K562 (cell line): ENCODE measurements around the gene REC8. TPM values are rescaled to one million over a fixed set of nuclear protein-coding genes. Genes with fewer than 3 reads are reported as not detected.

Source experiments
- CBFB ChIP-seq: sonication (generic); formaldehyde crosslinking; IDR thresholded peaks from 2 replicates; pipeline ENCODE4 v1.4.0; 2020; ENCODE audit warnings: mild to moderate bottlenecking, missing genetic modification reagents
- CBX2 ChIP-seq: fragments of 200-600 bp; sonication (generic); IDR thresholded peaks from one replicate; pipeline ENCODE4 v1.6.1; 2012; ENCODE audit warnings: mild to moderate bottlenecking, low read length, inconsistent platforms; ENCODE audit not compliant: insufficient read depth, poor library complexity, severe bottlenecking
- CHD1 ChIP-seq: fragments of 200-600 bp; sonication (generic); IDR thresholded peaks from one replicate; pipeline ENCODE4 v1.6.1; 2012; ENCODE audit warnings: mild to moderate bottlenecking, moderate library complexity, low read length, inconsistent platforms
- FOXA3 ChIP-seq, 2 experiments: fragments of 450-650 bp in 1 of 2; sonication (generic) in 1 of 2; formaldehyde crosslinking; IDR thresholded peaks in 1 of 2; conservative IDR thresholded peaks in 1 of 2; 2 replicates each; pipeline versions ENCODE4 v1.4.0 to v1.8.0; 2020 to 2022; ENCODE audit warnings: mild to moderate bottlenecking in 2 of 2, missing genetic modification reagents in 1 of 2
- KDM4B ChIP-seq, 2 experiments: fragments of 450-650 bp in 1 of 2; sonication (generic) in 1 of 2; IDR thresholded peaks; 2 replicates each; pipeline ENCODE4 v1.6.1; 2016 to 2017; ENCODE audit warnings: borderline replicate concordance in 2 of 2, antibody characterized with exemption in 1 of 2, low read depth in 1 of 2, mild to moderate bottlenecking in 1 of 2
- MITF ChIP-seq: IDR thresholded peaks from 2 replicates; pipeline ENCODE4 v1.6.1; 2014; ENCODE audit warnings: antibody characterized with exemption
- MYC ChIP-seq, 2 experiments: fragments of 250-450 bp in 1 of 2; sonication (Bioruptor Pico) in 1 of 2; IDR thresholded peaks; 2 replicates each; pipeline versions ENCODE4 v1.5.1 to v1.6.1; 2012 to 2021; ENCODE audit warnings: low read depth in 2 of 2, borderline replicate concordance in 1 of 2, improper control_type of control experiment in 1 of 2, low read length in 1 of 2, mild to moderate bottlenecking in 1 of 2, moderate library complexity in 1 of 2
- PBX2 ChIP-seq, 2 experiments: IDR thresholded peaks in 1 of 2; conservative IDR thresholded peaks in 1 of 2; 2 replicates each; pipeline ENCODE4 v1.6.1; 2016; ENCODE audit warnings: low read depth in 2 of 2, mild to moderate bottlenecking in 1 of 2, missing compliant biosample characterization in 1 of 2, missing genetic modification characterization in 1 of 2, moderate library complexity in 1 of 2
- POU5F1 ChIP-seq: fragments of 150-350 bp; IDR thresholded peaks from 2 replicates; pipeline ENCODE4 v1.6.1; 2014; ENCODE audit warnings: borderline replicate concordance, low read length, low read depth, mild to moderate bottlenecking; ENCODE audit not compliant: partially characterized antibody
- RBM17 ChIP-seq: fragments of 200-400 bp; formaldehyde crosslinking; IDR thresholded peaks from 2 replicates; pipeline ENCODE4 v1.6.1; 2017; ENCODE audit warnings: low read depth, mild to moderate bottlenecking, low read length, borderline replicate concordance
- SRSF9 ChIP-seq: fragments of 200-400 bp; formaldehyde crosslinking; IDR thresholded peaks from 2 replicates; pipeline ENCODE4 v1.6.1; 2017; ENCODE audit warnings: low read depth, low read length, borderline replicate concordance
- ZBTB1 ChIP-seq: sonication (generic); formaldehyde crosslinking; IDR thresholded peaks from 2 replicates; pipeline ENCODE4 v1.8.1; 2023; ENCODE audit warnings: missing genetic modification reagents, low read depth, mild to moderate bottlenecking, borderline replicate concordance
- polyA plus RNA-seq, 8 experiments: library from polyadenylated mRNA; depleted of rRNA in 4 of 8; stranded (reverse) in 5 of 8; unstranded in 3 of 8; fragments of >200 nt; fragmentation: Nextera tagmentation in 2 of 8; fragmentation: Illumina TruSeq in 1 of 8; extraction: Ambion mirVana in 2 of 8; extraction: Trizol in 1 of 8; gene quantifications; 2 replicates each; pipeline versions ENCODE4 v1.2.1 to v1.2.3, GENCODE V29; 2011 to 2014; ENCODE audit warnings: inconsistent platforms in 1 of 8, missing spikeins in 1 of 8
- total RNA-seq, 7 experiments: library from RNA; depleted of rRNA in 6 of 7; stranded (reverse); fragments of >200 nt in 6 of 7; fragmentation: Illumina TruSeq in 2 of 7; extraction: Trizol in 2 of 7; gene quantifications; 2 replicates each; pipeline versions ENCODE4 v1.2.1 to v1.2.3, GENCODE V29; 2011 to 2021; ENCODE audit warnings: low replicate concordance in 1 of 7

Gene REC8
- total and polyA plus RNA-seq, 9 of the 15 experiments (the other 6 are each of a cell fraction or from before 2014, with no cell fraction given), result 0.11 to 2.5 (median 0.85) TPM

GRCh38 chr14:24195186-24196070 is 23.5 kb downstream of the REC8 start, which contains the start of gene TM9SF1 (continued):
- TF ChIP-seq POU5F1, result no peak
- TF ChIP-seq RBM17, result no peak
- no peak for TF ChIP-seq FOXA3 (CRISPR knock-in tag; conservative IDR thresholded peaks at IDR 0.05 in 1 of 2, IDR thresholded peaks at IDR 0.05 in 1 of 2)
- no peak for TF ChIP-seq PBX2 (CRISPR knock-in tag; IDR thresholded peaks at IDR 0.05; ENCODE audit: low read depth)
- TF ChIP-seq PBX2 (tag; conservative IDR thresholded peaks at IDR 0.05; ENCODE audit: low read depth), result no peak
- peak in 1 of 2 experiments; percentile 39; a peak in 1 of 4 replicates for TF ChIP-seq KDM4B (IDR thresholded peaks at IDR 0.05; ENCODE audit: borderline replicate concordance in 2 of 2, low read depth in 1 of 2)
- TF ChIP-seq CBX2, result no peak
- TF ChIP-seq MITF, result no peak
- peak; percentile 63; the same call in 1 of the 2 replicates for TF ChIP-seq CBFB (CRISPR knock-in tag)
- TF ChIP-seq SRSF9, result no peak
- TF ChIP-seq CHD1, result no peak
- no peak for TF ChIP-seq ZBTB1 (CRISPR knock-in tag)
- peak; percentile 54 for TF ChIP-seq MYC (IDR thresholded peaks at IDR 0.05; ENCODE audit: low read depth, low read length)
- no peak; the same call in 1 of the 2 replicates for TF ChIP-seq MYC (CRISPR knock-in tag; IDR thresholded peaks at IDR 0.05; ENCODE audit: borderline replicate concordance, low read depth)
